ENCODE measurements around the gene MTNR1A.

GRCh38 chr4:186485150-186485549 is 70.2 kb downstream of the MTNR1A start:
- TF ChIP-seq POLR2A (IDR thresholded peaks at IDR 0.05) (no peak), CTCF (IDR thresholded peaks at IDR 0.05) (no peak)

Data from thyroid gland (tissue), 4 donors.